OCI-LY1 (cell line): ENCODE results near the gene PLAAT2.

ENCODE experiments used
- EZH2 ChIP-seq: fragments of 200-600 bp; sonication (generic), shearing (Covaris generic); IDR thresholded peaks from 2 replicates; pipeline ENCODE4 v1.8.0; 2017; ENCODE audit warnings: borderline replicate concordance, mixed run types, mild to moderate bottlenecking, antibody characterized with exemption, low read length, moderate library complexity, mixed read lengths
- TF ChIP-seq, protein P1 (sequence below): fragments of 200-600 bp; sonication (generic), shearing (Covaris generic); IDR thresholded peaks from 2 replicates; pipeline ENCODE4 v1.5.1; 2017; ENCODE audit warnings: mild to moderate bottlenecking, antibody characterized with exemption, low read length, moderate library complexity, mixed read lengths

DNA sequence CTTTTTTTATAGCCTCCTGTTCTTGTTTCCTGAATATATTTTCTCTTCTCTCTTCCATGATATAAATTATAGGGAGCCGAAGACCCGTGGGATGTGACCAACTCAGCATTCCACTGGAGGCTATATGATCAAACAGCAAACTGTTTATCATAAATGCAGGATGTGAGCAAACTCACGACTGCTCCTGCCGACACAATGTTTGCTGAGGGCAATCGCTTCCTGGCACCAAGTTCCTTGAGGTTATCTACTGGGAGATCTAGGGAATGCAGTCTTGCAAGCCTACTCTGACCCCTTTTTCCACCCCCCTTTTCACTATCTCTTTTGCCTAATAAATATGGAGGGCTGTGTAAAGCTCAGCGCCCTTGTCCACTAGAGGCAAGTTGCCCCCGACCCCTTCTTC, 40.0 kb downstream of the PLAAT2 start:
- TF ChIP-seq, protein P1, sequence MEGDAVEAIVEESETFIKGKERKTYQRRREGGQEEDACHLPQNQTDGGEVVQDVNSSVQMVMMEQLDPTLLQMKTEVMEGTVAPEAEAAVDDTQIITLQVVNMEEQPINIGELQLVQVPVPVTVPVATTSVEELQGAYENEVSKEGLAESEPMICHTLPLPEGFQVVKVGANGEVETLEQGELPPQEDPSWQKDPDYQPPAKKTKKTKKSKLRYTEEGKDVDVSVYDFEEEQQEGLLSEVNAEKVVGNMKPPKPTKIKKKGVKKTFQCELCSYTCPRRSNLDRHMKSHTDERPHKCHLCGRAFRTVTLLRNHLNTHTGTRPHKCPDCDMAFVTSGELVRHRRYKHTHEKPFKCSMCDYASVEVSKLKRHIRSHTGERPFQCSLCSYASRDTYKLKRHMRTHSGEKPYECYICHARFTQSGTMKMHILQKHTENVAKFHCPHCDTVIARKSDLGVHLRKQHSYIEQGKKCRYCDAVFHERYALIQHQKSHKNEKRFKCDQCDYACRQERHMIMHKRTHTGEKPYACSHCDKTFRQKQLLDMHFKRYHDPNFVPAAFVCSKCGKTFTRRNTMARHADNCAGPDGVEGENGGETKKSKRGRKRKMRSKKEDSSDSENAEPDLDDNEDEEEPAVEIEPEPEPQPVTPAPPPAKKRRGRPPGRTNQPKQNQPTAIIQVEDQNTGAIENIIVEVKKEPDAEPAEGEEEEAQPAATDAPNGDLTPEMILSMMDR = no peak
- no peak for TF ChIP-seq EZH2
